B cell (primary cell): ENCODE results near the gene CUTA.

Source experiments
- EZH2 ChIP-seq: IDR thresholded peaks from 2 replicates; pipeline ENCODE4 v1.6.1; 2012; ENCODE audit warnings: borderline replicate concordance, low read depth, mild to moderate bottlenecking, moderate library complexity, low read length; ENCODE audit not compliant: insufficient read depth, poor library complexity, severe bottlenecking
- TF ChIP-seq, protein P1 (sequence below): fragments of 200-600 bp; IDR thresholded peaks from one replicate; pipeline ENCODE4 v1.8.0; 2022; ENCODE audit warnings: antibody characterized with exemption, mild to moderate bottlenecking

DNA sequence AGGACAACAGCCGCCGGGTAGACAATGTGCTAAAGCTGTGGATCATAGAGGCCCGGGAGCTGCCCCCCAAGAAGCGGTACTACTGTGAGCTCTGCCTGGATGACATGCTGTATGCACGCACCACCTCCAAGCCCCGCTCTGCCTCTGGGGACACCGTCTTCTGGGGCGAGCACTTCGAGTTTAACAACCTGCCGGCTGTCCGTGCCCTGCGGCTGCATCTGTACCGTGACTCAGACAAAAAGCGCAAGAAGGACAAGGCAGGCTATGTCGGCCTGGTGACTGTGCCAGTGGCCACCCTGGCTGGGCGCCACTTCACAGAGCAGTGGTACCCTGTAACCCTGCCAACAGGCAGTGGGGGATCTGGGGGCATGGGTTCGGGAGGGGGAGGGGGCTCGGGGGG, 19.8 kb upstream of the CUTA start:
- TF ChIP-seq, protein P1, sequence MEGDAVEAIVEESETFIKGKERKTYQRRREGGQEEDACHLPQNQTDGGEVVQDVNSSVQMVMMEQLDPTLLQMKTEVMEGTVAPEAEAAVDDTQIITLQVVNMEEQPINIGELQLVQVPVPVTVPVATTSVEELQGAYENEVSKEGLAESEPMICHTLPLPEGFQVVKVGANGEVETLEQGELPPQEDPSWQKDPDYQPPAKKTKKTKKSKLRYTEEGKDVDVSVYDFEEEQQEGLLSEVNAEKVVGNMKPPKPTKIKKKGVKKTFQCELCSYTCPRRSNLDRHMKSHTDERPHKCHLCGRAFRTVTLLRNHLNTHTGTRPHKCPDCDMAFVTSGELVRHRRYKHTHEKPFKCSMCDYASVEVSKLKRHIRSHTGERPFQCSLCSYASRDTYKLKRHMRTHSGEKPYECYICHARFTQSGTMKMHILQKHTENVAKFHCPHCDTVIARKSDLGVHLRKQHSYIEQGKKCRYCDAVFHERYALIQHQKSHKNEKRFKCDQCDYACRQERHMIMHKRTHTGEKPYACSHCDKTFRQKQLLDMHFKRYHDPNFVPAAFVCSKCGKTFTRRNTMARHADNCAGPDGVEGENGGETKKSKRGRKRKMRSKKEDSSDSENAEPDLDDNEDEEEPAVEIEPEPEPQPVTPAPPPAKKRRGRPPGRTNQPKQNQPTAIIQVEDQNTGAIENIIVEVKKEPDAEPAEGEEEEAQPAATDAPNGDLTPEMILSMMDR = no peak
- no peak for TF ChIP-seq EZH2
